ENCODE results near the gene BEND5.

Gene BEND5

DNA sequence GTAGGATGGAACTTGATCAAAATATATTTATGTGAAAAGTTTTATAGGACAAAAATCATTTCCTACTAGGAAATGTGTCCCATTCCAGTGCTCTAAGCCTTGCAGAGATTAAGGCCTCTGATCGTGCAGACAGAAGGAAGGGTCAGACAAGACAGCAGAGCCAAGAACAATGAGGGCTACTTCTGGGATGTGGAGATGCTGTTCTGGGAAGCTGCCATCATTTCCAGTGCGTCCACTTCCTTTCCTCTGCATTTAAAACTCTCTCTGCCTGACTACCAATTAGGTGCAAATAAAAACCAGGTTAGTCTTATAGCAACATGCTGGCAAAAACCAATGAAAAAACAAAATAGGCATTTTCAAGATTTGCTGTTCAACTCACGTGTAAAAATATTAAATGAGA lies 36.1 kb downstream of the BEND5 start:
- Histone ChIP-seq H3K4me1 (ENCODE audit: control insufficient read depth, insufficient read depth, low read length) (no peaks in the 10 kb centered on the region), H3K9me3 (replicated peaks; ENCODE audit: low read length) (no peaks in the 10 kb centered on the region), H3K27me3 (ENCODE audit: control insufficient read depth, insufficient read depth, low read length) (no peaks in the 10 kb centered on the region), H3K36me3 (ENCODE audit: insufficient read depth, low read length) (no peaks in the 10 kb centered on the region), H3K4me2 (ENCODE audit: low read length) (no peak overlapping the region), H3K4me3 (ENCODE audit: low read length) (no peak overlapping the region), H3K9ac (ENCODE audit: low read depth, low read length) (no peak overlapping the region)

DNA sequence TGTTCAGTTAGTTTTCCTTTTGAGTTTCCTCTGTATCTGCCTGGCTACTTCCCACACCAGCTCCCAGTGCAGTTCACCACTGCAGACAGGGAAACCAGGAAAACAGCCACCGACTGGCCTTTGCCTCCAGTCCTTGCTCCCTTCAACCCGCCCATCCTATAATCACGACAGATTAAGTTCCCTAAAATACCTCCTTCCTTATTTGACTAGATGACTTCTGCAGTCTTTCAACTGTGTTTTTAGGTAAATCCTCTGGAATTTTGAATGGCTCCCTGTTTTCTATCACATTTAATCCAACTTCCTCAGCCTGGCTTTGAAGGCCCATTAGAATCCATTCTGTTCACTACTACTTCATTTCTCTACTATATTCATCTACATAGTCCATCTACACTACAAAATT lies 37.6 kb downstream of the BEND5 start:
- no peak overlapping the region for H3K4me2 ChIP-seq (ENCODE audit: low read length)
- H3K9ac ChIP-seq (ENCODE audit: low read depth, low read length), result no peak overlapping the region
- H3K27me3 ChIP-seq (ENCODE audit: control insufficient read depth, insufficient read depth, low read length), result no peaks in the 10 kb centered on the region
- H3K4me3 ChIP-seq (ENCODE audit: low read length), result no peak overlapping the region
- H3K4me1 ChIP-seq (ENCODE audit: control insufficient read depth, insufficient read depth, low read length), result no peaks in the 10 kb centered on the region
- H3K9me3 ChIP-seq (replicated peaks; ENCODE audit: low read length), result no peaks in the 10 kb centered on the region
- H3K36me3 ChIP-seq (ENCODE audit: insufficient read depth, low read length), result no peaks in the 10 kb centered on the region

DNA sequence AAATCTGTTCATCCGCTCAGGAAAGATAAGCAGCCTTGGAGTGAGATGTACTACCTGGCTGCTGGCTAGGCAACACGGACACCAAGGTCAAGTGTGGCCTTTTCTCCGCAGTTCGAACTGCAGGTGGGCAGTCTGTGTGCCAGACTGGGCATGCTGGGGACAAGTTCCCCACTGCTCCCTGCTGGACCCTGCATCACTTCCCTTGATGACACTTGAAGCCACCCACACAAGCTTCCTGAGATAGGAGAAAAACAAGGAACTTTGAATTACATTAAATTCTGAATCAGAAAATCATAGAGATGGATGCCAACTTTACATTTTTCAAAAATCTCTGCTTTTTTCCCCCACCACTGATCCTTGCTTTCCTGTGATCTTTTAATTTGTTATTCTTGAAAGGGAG lies 38.3 kb downstream of the BEND5 start:
- no peak overlapping the region for H3K4me3 ChIP-seq (ENCODE audit: low read length)
- no peak overlapping the region for H3K4me2 ChIP-seq (ENCODE audit: low read length)
- H3K9ac ChIP-seq (ENCODE audit: low read depth, low read length), result no peak overlapping the region
- no peaks in the 10 kb centered on the region for H3K27me3 ChIP-seq (ENCODE audit: control insufficient read depth, insufficient read depth, low read length)
- H3K4me1 ChIP-seq (ENCODE audit: control insufficient read depth, insufficient read depth, low read length), result no peaks in the 10 kb centered on the region
- H3K36me3 ChIP-seq (ENCODE audit: insufficient read depth, low read length), result no peaks in the 10 kb centered on the region
- H3K9me3 ChIP-seq (replicated peaks; ENCODE audit: low read length), result no peaks in the 10 kb centered on the region

DNA sequence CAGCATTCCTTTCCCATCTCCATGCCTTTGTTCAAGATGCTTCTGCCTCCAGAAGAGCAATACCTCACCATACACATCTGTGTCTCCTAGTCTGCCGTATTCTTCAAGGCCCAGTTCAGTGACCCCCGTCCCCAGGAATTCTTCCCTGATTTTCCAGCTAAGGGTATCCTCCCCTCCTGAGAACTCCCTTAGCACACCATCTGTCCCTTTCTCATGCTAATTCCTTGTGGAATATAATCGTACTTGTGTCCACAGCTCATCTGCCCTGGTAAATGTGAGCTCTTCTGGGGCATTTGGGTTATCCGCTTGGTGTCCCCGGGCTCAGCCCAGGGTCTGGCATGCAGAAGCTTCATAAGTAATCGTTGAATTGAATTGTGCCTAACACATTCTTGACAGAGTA lies 40.9 kb downstream of the BEND5 start:
- no peaks in the 10 kb centered on the region for H3K27me3 ChIP-seq (ENCODE audit: control insufficient read depth, insufficient read depth, low read length)
- no peak overlapping the region for H3K4me2 ChIP-seq (ENCODE audit: low read length)

DNA sequence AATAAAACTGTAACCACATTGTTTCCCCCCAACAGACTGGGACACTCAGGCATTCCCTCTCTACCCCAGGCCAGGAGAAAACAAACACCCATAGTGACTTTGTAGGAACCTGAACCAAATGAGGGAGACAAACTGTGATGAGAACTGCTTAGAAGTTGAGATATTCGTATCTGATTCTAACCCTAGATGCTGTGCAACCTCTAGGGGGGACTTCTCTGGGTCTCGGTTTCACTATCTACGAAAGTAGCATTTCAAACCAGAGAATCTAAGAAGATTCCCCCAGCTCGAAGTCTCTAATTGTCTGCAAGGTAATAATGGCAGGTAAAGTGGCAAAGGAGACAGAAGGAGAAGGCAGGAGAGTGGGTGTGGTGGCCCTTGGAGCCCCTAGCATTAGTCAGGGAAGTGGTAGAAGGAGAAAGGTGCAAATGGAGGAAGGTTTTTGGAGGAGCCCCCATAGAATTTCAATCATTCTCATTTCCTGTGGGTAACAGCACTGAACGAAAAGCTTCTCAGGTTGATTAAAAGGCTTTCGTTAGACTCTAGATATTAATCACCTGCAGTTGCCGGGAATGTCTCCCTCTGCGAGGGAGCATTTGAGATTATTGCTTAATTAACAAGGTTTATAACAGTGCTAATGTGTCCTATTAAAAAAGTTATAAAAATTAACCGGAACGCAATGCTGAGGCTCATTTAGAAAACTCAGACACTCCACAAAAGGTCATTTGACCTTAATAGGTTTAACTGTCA lies 46.4 kb downstream of the BEND5 start:
- no peaks in the 10 kb centered on the region for H3K27me3 ChIP-seq (ENCODE audit: control insufficient read depth, insufficient read depth, low read length)
- H3K4me3 ChIP-seq (ENCODE audit: low read length), result no peak overlapping the region
- H3K9me3 ChIP-seq (replicated peaks; ENCODE audit: low read length), result no peaks in the 10 kb centered on the region
- no peaks in the 10 kb centered on the region for H3K4me1 ChIP-seq (ENCODE audit: control insufficient read depth, insufficient read depth, low read length)
- no peak overlapping the region for H3K9ac ChIP-seq (ENCODE audit: low read depth, low read length)
- H3K4me2 ChIP-seq (ENCODE audit: low read length), result no peak overlapping the region
- no peaks in the 10 kb centered on the region for H3K36me3 ChIP-seq (ENCODE audit: insufficient read depth, low read length)

More for the DNA sequence above, 40.9 kb downstream of the BEND5 start:
- H3K36me3 ChIP-seq (ENCODE audit: insufficient read depth, low read length), result no peaks in the 10 kb centered on the region
- H3K4me3 ChIP-seq (ENCODE audit: low read length), result no peak overlapping the region
- H3K4me1 ChIP-seq (ENCODE audit: control insufficient read depth, insufficient read depth, low read length), result no peaks in the 10 kb centered on the region
- H3K9me3 ChIP-seq (replicated peaks; ENCODE audit: low read length), result no peaks in the 10 kb centered on the region
- H3K9ac ChIP-seq (ENCODE audit: low read depth, low read length), result no peak overlapping the region

DNA sequence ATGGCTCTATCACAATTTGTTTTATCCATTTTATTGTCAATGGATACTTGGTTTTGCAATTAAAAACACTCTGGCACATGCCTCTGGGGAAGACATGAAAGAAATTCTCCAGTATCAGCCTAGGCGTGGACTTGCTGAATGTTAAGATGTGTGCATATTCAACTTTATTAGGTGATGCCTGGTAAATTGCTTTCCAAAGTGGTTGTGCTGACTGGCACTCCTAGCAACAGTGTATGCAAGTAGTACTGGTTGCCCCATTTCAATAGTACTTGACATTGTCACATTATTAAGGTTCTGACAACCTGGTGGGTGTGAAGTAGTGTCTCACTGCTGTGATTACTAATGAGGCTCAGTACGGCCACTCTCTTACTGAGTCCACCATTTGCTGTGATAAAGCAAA lies 48.1 kb downstream of the BEND5 start:
- Histone ChIP-seq H3K4me2 (ENCODE audit: low read length) (no peak overlapping the region), H3K9me3 (replicated peaks; ENCODE audit: low read length) (no peaks in the 10 kb centered on the region), H3K4me3 (ENCODE audit: low read length) (no peak overlapping the region), H3K36me3 (ENCODE audit: insufficient read depth, low read length) (no peaks in the 10 kb centered on the region), H3K9ac (ENCODE audit: low read depth, low read length) (no peak overlapping the region), H3K27me3 (ENCODE audit: control insufficient read depth, insufficient read depth, low read length) (no peaks in the 10 kb centered on the region), H3K4me1 (ENCODE audit: control insufficient read depth, insufficient read depth, low read length) (no peaks in the 10 kb centered on the region)

DNA sequence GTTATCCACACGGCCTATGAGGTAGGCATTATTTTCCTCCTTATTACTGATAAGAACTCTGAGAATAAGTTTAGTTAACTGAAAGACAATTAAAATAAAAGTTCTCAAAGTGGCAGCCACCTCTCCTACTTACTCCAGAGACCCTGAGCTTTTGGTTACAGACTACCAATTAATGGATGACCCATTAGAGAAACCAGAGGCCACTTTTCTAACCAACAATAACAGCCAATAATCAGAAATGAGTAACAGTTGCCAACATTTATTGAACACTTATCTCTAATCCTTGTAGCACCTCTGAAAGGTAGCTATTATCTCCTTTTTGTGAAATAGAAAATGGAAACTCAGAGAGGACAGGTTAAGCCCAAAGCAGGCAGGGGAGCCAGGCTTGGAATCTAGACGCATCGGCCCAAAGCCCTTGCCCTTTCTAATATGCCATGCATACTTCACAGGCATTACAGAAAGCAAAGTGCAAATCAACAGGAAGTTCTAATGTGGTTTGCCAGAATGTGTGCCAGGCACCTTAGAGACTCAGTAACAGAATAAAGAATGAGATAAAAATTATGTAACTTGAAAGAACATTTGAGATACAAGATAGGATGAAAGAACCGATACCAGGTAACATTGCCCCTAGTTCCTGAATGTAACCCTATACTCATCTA lies 50.0 kb downstream of the BEND5 start:
- H3K4me2 ChIP-seq (ENCODE audit: low read length), result no peak overlapping the region
- no peaks in the 10 kb centered on the region for H3K4me1 ChIP-seq (ENCODE audit: control insufficient read depth, insufficient read depth, low read length)
- no peaks in the 10 kb centered on the region for H3K36me3 ChIP-seq (ENCODE audit: insufficient read depth, low read length)
- H3K9me3 ChIP-seq (replicated peaks; ENCODE audit: low read length), result no peaks in the 10 kb centered on the region
- H3K9ac ChIP-seq (ENCODE audit: low read depth, low read length), result no peak overlapping the region
- H3K4me3 ChIP-seq (ENCODE audit: low read length), result no peak overlapping the region
- no peaks in the 10 kb centered on the region for H3K27me3 ChIP-seq (ENCODE audit: control insufficient read depth, insufficient read depth, low read length)

DNA sequence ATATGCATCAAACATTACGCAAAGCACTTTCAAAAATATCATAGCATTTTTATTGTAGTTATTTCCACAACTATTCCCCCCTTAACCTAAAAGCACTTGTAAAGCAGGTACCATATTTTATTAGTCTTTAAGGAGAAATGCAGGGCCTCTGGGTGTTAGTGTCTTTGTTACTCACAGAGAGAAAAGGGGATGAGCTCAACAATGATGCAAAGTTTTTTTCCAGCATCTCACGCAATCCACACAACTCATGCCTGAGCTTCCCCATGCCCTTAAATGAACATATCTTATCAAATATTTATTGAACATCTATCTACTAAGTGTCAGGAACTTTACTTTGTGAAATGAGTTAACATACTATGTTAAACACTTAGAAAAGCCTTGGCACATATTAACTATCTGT lies 50.6 kb downstream of the BEND5 start:
- no peak overlapping the region for H3K4me2 ChIP-seq (ENCODE audit: low read length)
- no peaks in the 10 kb centered on the region for H3K4me1 ChIP-seq (ENCODE audit: control insufficient read depth, insufficient read depth, low read length)
- H3K4me3 ChIP-seq (ENCODE audit: low read length), result no peak overlapping the region
- H3K36me3 ChIP-seq (ENCODE audit: insufficient read depth, low read length), result no peaks in the 10 kb centered on the region
- H3K27me3 ChIP-seq (ENCODE audit: control insufficient read depth, insufficient read depth, low read length), result no peaks in the 10 kb centered on the region
- no peaks in the 10 kb centered on the region for H3K9me3 ChIP-seq (replicated peaks; ENCODE audit: low read length)
- H3K9ac ChIP-seq (ENCODE audit: low read depth, low read length), result no peak overlapping the region

DNA sequence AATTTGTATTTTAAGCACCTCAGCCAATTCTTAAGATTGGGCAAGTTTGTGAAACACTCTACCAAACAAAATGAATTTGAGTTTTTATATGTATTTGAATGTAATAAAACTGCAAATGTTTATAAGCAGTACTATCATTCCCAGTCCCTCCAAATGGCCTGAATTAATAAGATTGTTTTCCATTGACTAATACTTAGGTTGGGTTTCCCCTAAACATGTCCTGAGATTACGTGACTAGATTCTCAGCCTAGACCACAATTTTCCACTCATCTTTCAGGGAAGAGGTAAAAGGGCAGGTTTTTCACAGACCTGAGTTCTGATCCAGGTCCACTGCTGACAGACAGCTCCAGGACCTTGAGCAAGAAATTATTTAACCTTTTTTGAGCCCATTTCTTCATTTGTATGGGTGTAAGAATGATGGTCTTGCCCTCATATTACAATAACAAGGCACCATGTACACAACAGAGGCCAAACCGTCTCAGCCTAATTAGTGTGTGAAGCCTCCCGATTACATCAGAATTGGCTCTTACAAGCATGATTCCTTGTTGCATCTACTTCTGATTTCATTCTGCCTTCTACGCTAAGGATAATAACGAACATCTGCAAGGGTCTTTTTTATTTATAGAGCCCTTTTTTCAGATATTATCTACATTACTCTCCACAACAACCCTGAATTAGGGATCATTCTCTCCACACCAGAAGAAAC lies 51.2 kb downstream of the BEND5 start:
- Histone ChIP-seq H3K4me2 (ENCODE audit: low read length) (no peak overlapping the region), H3K9ac (ENCODE audit: low read depth, low read length) (no peak overlapping the region), H3K36me3 (ENCODE audit: insufficient read depth, low read length) (no peaks in the 10 kb centered on the region), H3K27me3 (ENCODE audit: control insufficient read depth, insufficient read depth, low read length) (no peaks in the 10 kb centered on the region), H3K4me1 (ENCODE audit: control insufficient read depth, insufficient read depth, low read length) (no peaks in the 10 kb centered on the region), H3K9me3 (replicated peaks; ENCODE audit: low read length) (no peaks in the 10 kb centered on the region), H3K4me3 (ENCODE audit: low read length) (no peak overlapping the region)

DNA sequence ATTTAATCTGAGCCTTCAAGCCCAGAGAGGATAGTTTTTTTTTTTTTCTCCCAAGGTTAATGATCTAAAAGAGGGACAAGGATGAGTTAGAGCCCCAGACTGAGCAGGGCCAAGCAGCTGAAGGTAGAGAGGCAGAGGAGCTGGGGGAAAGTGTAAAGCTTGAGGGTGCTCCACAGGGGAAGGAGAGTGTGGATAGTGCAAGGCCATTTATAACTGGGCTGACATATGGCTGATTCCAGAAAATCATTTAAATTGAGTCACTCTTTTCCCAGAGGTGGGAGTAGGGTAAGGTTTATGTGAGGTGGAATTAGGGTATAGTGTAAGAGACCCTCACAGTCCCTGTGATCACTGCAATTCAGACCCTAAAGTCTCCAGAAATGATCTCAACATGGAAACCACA lies 55.8 kb downstream of the BEND5 start:
- Histone ChIP-seq H3K36me3 (ENCODE audit: insufficient read depth, low read length) (no peaks in the 10 kb centered on the region), H3K4me3 (ENCODE audit: low read length) (no peak overlapping the region), H3K27me3 (ENCODE audit: control insufficient read depth, insufficient read depth, low read length) (no peaks in the 10 kb centered on the region), H3K9me3 (replicated peaks; ENCODE audit: low read length) (no peaks in the 10 kb centered on the region), H3K4me1 (ENCODE audit: control insufficient read depth, insufficient read depth, low read length) (no peaks in the 10 kb centered on the region), H3K4me2 (ENCODE audit: low read length) (no peak overlapping the region), H3K9ac (ENCODE audit: low read depth, low read length) (no peak overlapping the region)

DNA sequence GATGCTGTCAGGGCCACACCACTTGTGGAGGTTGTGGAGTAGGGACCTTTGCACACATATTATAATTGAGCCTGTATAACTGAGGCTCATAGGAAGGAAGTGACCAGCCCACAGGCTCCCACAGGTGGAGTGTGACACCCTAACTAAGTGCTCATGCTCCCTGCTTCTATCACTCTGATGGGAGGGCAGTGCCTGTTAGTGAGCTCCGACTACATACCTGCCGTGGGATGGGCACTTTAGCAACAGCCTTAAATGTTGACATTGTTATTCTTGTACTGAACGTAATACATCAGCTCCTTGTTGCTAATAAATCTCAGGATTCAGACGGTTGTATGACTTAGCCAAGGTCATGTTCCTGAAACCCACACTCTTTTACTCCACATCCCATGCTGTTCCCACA lies 58.0 kb downstream of the BEND5 start:
- Histone ChIP-seq H3K9me3 (replicated peaks; ENCODE audit: low read length) (no peaks in the 10 kb centered on the region), H3K4me2 (ENCODE audit: low read length) (no peak overlapping the region), H3K27me3 (ENCODE audit: control insufficient read depth, insufficient read depth, low read length) (no peaks in the 10 kb centered on the region), H3K9ac (ENCODE audit: low read depth, low read length) (no peak overlapping the region), H3K4me1 (ENCODE audit: control insufficient read depth, insufficient read depth, low read length) (no peaks in the 10 kb centered on the region), H3K4me3 (ENCODE audit: low read length) (no peak overlapping the region), H3K36me3 (ENCODE audit: insufficient read depth, low read length) (no peaks in the 10 kb centered on the region)

Data from skeletal muscle satellite cell (primary cell).